Caco-2 (cell line): ENCODE results near the gene DAPK1. TPM values are rescaled to one million over a fixed set of nuclear protein-coding genes. Genes with fewer than 3 reads are reported as not detected.

ENCODE experiments used
- BruUV-seq: library from RNA; stranded (reverse); fragments of 400-500 nt; replicated peaks from 2 replicates; lab custom pipeline; 2021; lab: Mats Ljungman, UMichigan
- CTCF ChIA-PET: fragments of 300-600 bp; sonication (Branson Sonifier 250); formaldehyde crosslinking; loops from one replicate; lab custom pipeline; 2022; ENCODE audit warnings: antibody characterized with exemption; lab: Charles Lee
- POLR2A ChIA-PET: fragments of 300-600 bp; sonication (Branson Sonifier 250); formaldehyde crosslinking; loops from one replicate; lab custom pipeline; 2022; ENCODE audit warnings: antibody characterized with exemption; lab: Charles Lee
- DNase-seq, 2 experiments: peaks; one replicate each; pipeline versions ENCODE4 v3.0.0 to v3.0.0-alpha.2; 2020 to 2022
- H3K27me3 ChIP-seq: replicated peaks from 2 replicates; pipeline ENCODE4 v1.6.0; 2011; ENCODE audit warnings: low read length; ENCODE audit not compliant: control insufficient read depth, insufficient read depth
- H3K36me3 ChIP-seq: 2 replicates; pipeline ENCODE4 v1.5.1; 2011; ENCODE audit warnings: low read length; ENCODE audit not compliant: control insufficient read depth, insufficient read depth
- H3K4me1 ChIP-seq: fragments of 250-450 bp; sonication (Bioruptor Pico); 2 replicates; pipeline ENCODE4 v1.5.1; 2020; ENCODE audit warnings: mild to moderate bottlenecking
- H3K4me3 ChIP-seq: 2 replicates; pipeline ENCODE4 v1.5.1; 2011; ENCODE audit warnings: low read depth, mild to moderate bottlenecking, control low read depth, low read length
- H3K9me3 ChIP-seq: fragments of 250-450 bp; sonication (Bioruptor Pico); 2 replicates; pipeline ENCODE4 v1.5.1; 2020; ENCODE audit warnings: mild to moderate bottlenecking, moderate library complexity
- H3K27ac Mint-ChIP-seq: one replicate; pipeline ENCODE4 v1.8.0; 2022; ENCODE audit warnings: mixed read lengths; ENCODE audit not compliant: unreplicated experiment
- H3K27me3 Mint-ChIP-seq: one replicate; pipeline ENCODE4 v1.8.0; 2022; ENCODE audit warnings: mixed read lengths; ENCODE audit not compliant: insufficient read depth, unreplicated experiment
- H3K36me3 Mint-ChIP-seq: one replicate; pipeline ENCODE4 v1.8.0; 2022; ENCODE audit warnings: mild to moderate bottlenecking, mixed read lengths; ENCODE audit not compliant: insufficient read depth, unreplicated experiment
- H3K4me1 Mint-ChIP-seq: one replicate; pipeline ENCODE4 v1.8.0; 2022; ENCODE audit warnings: low read depth, mixed read lengths; ENCODE audit not compliant: unreplicated experiment
- H3K4me3 Mint-ChIP-seq: one replicate; pipeline ENCODE4 v1.8.0; 2022; ENCODE audit warnings: mild to moderate bottlenecking, moderate library complexity, mixed read lengths; ENCODE audit not compliant: unreplicated experiment
- H3K9me3 Mint-ChIP-seq: one replicate; pipeline ENCODE4 v1.8.0; 2022; ENCODE audit warnings: mixed read lengths; ENCODE audit not compliant: unreplicated experiment
- CTCF ChIP-seq, 2 experiments: fragments of 200-600 bp in 1 of 2; IDR thresholded peaks; 1 replicate in 1 of 2; 2 replicates in 1 of 2; pipeline versions ENCODE4 v1.5.1 to v1.8.0; 2011 to 2022; ENCODE audit warnings: antibody characterized with exemption in 1 of 2, control low read depth in 1 of 2, inconsistent platforms in 1 of 2, low read depth in 1 of 2, low read length in 1 of 2, mild to moderate bottlenecking in 1 of 2, moderate library complexity in 1 of 2; ENCODE audit not compliant: insufficient read depth in 1 of 2, severe bottlenecking in 1 of 2, unreplicated experiment in 1 of 2
- intact Hi-C: fragments of 100-400 bp; cut with micrococcal nuclease; formaldehyde crosslinking; loops from one replicate; pipeline ENCODE4 v1.10.0; 2022; ENCODE audit not compliant: unreplicated experiment
- total RNA-seq: library from RNA; stranded (reverse); gene quantifications from 2 replicates; pipeline ENCODE4 v1.2.3, GENCODE V29; 2022

DAPK1 gene
- total RNA-seq, 1 experiment from 2014 or later = 79.2 TPM

- ChIA-PET POLR2A (no interaction called here), CTCF (no interaction called here)
- Histone ChIP-seq H3K36me3 (no peaks in the 10 kb centered on the region), H3K27me3 (no peaks in the 10 kb centered on the region), H3K4me3 (no peak overlapping the region), H3K4me1 (no peaks in the 10 kb centered on the region), H3K9me3 (no peaks in the 10 kb centered on the region)
- H3K4me3 Mint-ChIP-seq = no peak overlapping the region
- intact Hi-C loops = no loop called here
- no peaks in the 10 kb centered on the region for H3K9me3 Mint-ChIP-seq
- H3K27ac Mint-ChIP-seq = no peak overlapping the region
- H3K4me1 Mint-ChIP-seq = no peaks in the 10 kb centered on the region
- no TSS peak for BruUV-seq
- no peak for TF ChIP-seq CTCF (IDR thresholded peaks at IDR 0.05; ENCODE audit: insufficient read depth in 1 of 2, low read depth in 1 of 2, low read length in 1 of 2, severe bottlenecking in 1 of 2, unreplicated experiment in 1 of 2)
- DNase-seq = no peak
- no peaks in the 10 kb centered on the region for H3K27me3 Mint-ChIP-seq
- H3K36me3 Mint-ChIP-seq = peaks cover 12% of the 10 kb centered on the region
Observed at GRCh38 chr9:87562530-87563170, 65.0 kb downstream of the DAPK1 start.

- no peak for TF ChIP-seq CTCF (IDR thresholded peaks at IDR 0.05; ENCODE audit: insufficient read depth in 1 of 2, low read depth in 1 of 2, low read length in 1 of 2, severe bottlenecking in 1 of 2, unreplicated experiment in 1 of 2)
- no peaks in the 10 kb centered on the region for H3K27me3 ChIP-seq
- no peaks in the 10 kb centered on the region for H3K36me3 ChIP-seq
- Mint-ChIP-seq H3K4me1 (peaks cover 7% of the 10 kb centered on the region), H3K36me3 (peaks cover 12% of the 10 kb centered on the region), H3K27ac (no peak overlapping the region), H3K9me3 (no peaks in the 10 kb centered on the region), H3K27me3 (no peaks in the 10 kb centered on the region), H3K4me3 (no peak overlapping the region)
- H3K4me1 ChIP-seq = peaks cover 11% of the 10 kb centered on the region
- no TSS peak for BruUV-seq
- no peaks in the 10 kb centered on the region for H3K9me3 ChIP-seq
- CTCF ChIA-PET = no interaction called here
- POLR2A ChIA-PET = no interaction called here
- intact Hi-C loops = no loop called here
- H3K4me3 ChIP-seq = no peak overlapping the region
- no peak for DNase-seq
Observed at GRCh38 chr9:87564111-87564510, 66.4 kb downstream of the DAPK1 start.

- H3K36me3 Mint-ChIP-seq = peaks cover 12% of the 10 kb centered on the region
- no peak for DNase-seq
- POLR2A ChIA-PET = no interaction called here
- peaks cover 7% of the 10 kb centered on the region for H3K4me1 Mint-ChIP-seq
- Histone ChIP-seq H3K9me3 (no peaks in the 10 kb centered on the region), H3K36me3 (no peaks in the 10 kb centered on the region), H3K4me1 (peaks cover 17% of the 10 kb centered on the region), H3K4me3 (no peak overlapping the region), H3K27me3 (no peaks in the 10 kb centered on the region)
- TF ChIP-seq CTCF (IDR thresholded peaks at IDR 0.05; ENCODE audit: insufficient read depth in 1 of 2, low read depth in 1 of 2, low read length in 1 of 2, severe bottlenecking in 1 of 2, unreplicated experiment in 1 of 2) = no peak
- intact Hi-C loops = no loop called here
- H3K27ac Mint-ChIP-seq = no peak overlapping the region
- CTCF ChIA-PET = no interaction called here
- H3K27me3 Mint-ChIP-seq = no peaks in the 10 kb centered on the region
- no peaks in the 10 kb centered on the region for H3K9me3 Mint-ChIP-seq
- H3K4me3 Mint-ChIP-seq = no peak overlapping the region
- no TSS peak for BruUV-seq
Observed at GRCh38 chr9:87564791-87565241, 67.1 kb downstream of the DAPK1 start.
